CD4-positive, alpha-beta T cell treated with Interleukin-15 for 1 hour (primary cell): ENCODE results near the gene SELENOK.

ENCODE experiments used
- DNase-seq: peaks from one replicate; pipeline ENCODE4 v3.0.0-alpha.2; 2020

Gene SELENOK

DNA sequence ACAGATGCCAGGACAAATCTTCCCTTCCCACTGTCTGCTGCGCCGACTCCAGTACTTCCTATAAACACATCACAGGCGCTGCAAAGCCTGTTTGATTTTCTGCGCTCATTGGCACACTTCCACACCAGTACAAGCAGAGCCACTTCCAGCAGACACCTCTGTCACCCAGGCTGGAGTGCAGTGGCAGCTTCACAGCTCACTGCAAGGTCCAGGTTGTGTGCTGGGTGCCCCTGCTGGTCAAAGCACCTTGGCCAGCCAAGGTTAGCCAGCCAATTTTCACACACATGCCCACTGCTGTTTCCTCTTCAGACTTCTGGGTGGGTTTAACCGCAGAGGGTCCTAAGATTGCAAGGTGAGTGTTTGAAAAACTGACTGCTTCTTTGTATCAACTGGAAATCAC is 50.4 kb downstream of the SELENOK start:
- no peak for DNase-seq

DNA sequence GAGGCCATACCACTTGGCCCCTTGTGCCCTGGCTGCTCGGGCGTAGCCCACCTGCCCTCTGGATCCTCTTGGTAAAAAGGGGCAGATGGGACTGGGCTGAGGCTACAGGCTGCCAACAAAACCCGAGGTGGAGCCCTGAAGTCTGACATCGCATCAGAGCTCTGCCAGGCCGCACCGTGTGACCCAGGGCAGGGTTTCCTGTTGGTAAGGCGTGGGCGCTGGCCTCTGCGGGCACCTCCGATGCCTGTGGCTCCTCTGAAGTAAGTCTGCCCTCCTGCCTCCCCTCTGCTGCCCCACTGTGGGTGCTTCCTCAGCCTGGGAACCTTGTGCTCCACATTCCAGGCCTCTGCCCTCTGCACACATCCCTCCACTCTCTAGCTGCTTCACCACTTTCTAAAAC is 54.3 kb downstream of the SELENOK start:
- DNase-seq = no peak

DNA sequence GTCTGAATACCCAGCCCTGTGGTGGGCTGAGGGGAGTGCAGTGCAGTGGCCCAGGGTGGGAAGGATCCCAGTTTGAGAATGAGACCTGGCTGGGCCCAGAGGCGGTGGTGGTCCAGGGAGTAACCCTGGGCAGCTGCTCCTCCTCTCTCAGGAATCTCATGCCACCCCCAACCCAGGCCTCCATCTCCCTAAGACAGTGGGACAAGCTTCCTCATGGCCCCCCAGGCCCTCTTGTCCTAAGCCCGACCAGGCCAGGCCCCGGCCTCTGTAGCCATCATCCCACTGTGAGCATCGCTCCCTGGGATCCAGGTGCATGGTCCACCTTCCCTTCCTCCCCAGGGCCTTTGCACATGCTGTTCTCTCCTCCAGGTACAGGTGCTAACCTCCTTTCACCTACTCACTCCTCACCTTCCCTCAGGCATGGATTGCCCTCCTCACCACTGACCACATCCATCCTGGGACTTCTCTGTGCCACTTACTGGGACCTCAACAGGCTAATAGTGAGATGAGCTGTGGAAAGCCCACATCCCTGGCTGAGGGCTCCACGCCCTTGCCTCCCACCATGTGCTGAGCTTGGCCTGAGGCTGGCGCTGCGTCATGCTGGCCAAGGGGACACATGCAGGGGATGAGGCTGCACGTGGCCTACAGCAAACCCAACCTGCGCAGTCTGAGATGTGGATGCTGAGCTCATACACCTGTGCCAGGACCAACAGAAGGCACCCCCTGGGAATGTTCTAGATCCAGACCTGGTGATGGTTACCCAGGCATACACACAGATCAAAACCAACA is 55.4 kb downstream of the SELENOK start:
- DNase-seq = no peak

DNA sequence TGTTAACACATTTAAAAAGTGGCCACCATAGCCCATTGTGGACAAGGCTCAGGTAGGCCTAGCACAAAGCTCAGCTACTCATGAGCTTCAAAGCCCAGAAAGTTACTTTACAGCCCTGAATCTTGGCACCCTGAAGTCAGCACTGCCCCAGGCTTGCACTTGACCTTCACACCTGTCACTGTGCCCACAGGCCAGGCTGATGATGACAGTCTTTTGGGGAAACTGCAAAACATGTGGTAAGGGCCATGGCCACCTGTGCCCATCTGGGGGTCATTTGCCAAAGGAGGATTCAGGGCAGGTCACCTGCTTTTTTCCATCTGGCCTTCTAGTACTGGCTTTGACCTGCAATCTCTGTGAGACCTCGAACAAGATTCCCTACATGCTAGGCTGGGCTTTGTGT is 56.4 kb downstream of the SELENOK start:
- DNase-seq = no peak

DNA sequence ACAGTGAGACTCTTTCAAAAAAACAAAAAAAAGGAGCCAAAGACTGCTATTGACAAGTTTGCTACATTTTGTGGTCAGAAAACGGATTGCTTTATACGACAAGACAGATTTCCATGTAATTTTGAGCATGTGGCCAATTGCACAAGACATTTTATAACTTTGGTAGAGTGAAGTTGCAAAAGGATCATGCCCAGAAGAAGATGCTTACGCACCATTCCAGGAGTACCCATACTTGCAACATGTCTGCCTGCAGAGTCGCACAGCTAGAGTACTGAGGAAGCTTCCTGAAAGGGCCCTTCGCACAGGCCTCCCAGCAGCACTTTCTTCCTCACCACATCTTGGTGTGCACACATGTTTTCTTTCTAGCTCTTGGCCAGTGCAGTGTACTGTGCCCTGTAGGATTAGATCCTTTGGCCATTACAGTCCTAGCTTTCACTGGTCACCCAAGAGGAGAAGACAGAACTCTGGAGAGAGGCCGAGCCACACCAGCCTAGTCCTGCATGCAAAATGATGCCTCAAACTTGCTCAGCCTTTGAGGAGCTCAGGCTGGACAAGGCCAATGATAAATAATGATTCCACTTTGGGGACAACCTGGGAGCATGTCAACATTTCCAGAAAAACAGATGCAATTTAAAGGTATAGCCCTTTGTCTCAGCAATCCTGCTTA is 57.1 kb downstream of the SELENOK start:
- DNase-seq = no peak
